K562 (cell line): ENCODE results near the gene VIPR2. TPM values are rescaled to one million over a fixed set of nuclear protein-coding genes. Genes with fewer than 3 reads are reported as not detected.

ENCODE experiments used
- ATAC-seq: fragments of 200-7000 bp; cut with Tn5 transposase; 3 replicates; pipeline ENCODE4 v1.9.1; 2020; ENCODE audit warnings: moderate library complexity
- BruUV-seq: library from RNA; stranded (reverse); fragments of 400-500 nt; replicated peaks from 2 replicates; lab custom pipeline; 2021; lab: Mats Ljungman, UMichigan
- CTCF ChIA-PET: fragments of 300-600 bp; formaldehyde crosslinking; extraction: SDS; loops from one replicate; lab custom pipeline; 2021; ENCODE audit warnings: low intra/inter-chr PET ratio; lab: Yijun Ruan, JAX
- POLR2A ChIA-PET: fragments of 300-600, 350-650 bp; sonication (Branson Sonifier 250); formaldehyde crosslinking; extraction: SDS; loops from one replicate; lab custom pipeline; 2021; ENCODE audit warnings: antibody characterized with exemption, inconsistent platforms; lab: Yijun Ruan, JAX
- DNase-seq, 4 experiments: peaks; one replicate each; pipeline versions ENCODE4 v3.0.0 to v3.0.0-alpha.2; 2011 to 2018; ENCODE audit warnings: low spot score in 3 of 4, mixed read lengths in 3 of 4; ENCODE audit errors: extremely low read depth in 1 of 4
- FAIRE-seq: peaks from 2 replicates; lab custom pipeline; 2011; peaks lifted over from hg19 to GRCh38; lab: Jason Lieb, UNC
- H2AFZ ChIP-seq: 2 replicates; pipeline ENCODE4 v1.6.0; 2011; ENCODE audit warnings: low read depth, low read length, control low read depth, inconsistent platforms
- H3K27ac ChIP-seq: fragments of 200-600 bp; 3 replicates; pipeline ENCODE4 v1.8.0; 2011; ENCODE audit warnings: low read depth, mild to moderate bottlenecking, control low read depth, inconsistent platforms, low read length, moderate library complexity, mixed read lengths; ENCODE audit errors: extremely low read depth
- H3K27me3 ChIP-seq, 2 experiments: fragments of 300-600 bp in 1 of 2; 2 replicates in 1 of 2; 3 replicates in 1 of 2; pipeline versions ENCODE4 v1.6.0 to v1.8.0; 2011; ENCODE audit warnings: inconsistent platforms in 2 of 2, low read length in 2 of 2, mild to moderate bottlenecking in 1 of 2, mixed read lengths in 1 of 2, moderate library complexity in 1 of 2; ENCODE audit not compliant: control insufficient read depth in 2 of 2, insufficient read depth in 2 of 2
- H3K36me3 ChIP-seq: fragments of 300-600 bp; 3 replicates; pipeline ENCODE4 v1.8.0; 2011; ENCODE audit warnings: mild to moderate bottlenecking, low read length, inconsistent platforms; ENCODE audit not compliant: control insufficient read depth, insufficient read depth
- H3K4me1 ChIP-seq, 2 experiments: fragments of 200-600 bp in 1 of 2; replicated peaks in 1 of 2; 2 replicates in 1 of 2; 3 replicates in 1 of 2; pipeline versions ENCODE4 v1.5.1 to v1.8.0; 2011; ENCODE audit warnings: inconsistent platforms in 2 of 2, low read length in 2 of 2, mild to moderate bottlenecking in 1 of 2, mixed read lengths in 1 of 2, moderate library complexity in 1 of 2; ENCODE audit not compliant: control insufficient read depth in 2 of 2, insufficient read depth in 2 of 2
- H3K4me2 ChIP-seq: 2 replicates; pipeline ENCODE4 v1.6.1; 2011; ENCODE audit warnings: low read length, control low read depth, inconsistent platforms, mixed read lengths; ENCODE audit not compliant: insufficient read depth
- H3K4me3 ChIP-seq: fragments of 200-600 bp; sonication (generic), shearing (Covaris generic); 2 replicates; pipeline ENCODE4 v1.5.1; 2016; ENCODE audit warnings: control low read depth, inconsistent platforms
- H3K79me2 ChIP-seq: fragments of 200-600 bp; 3 replicates; pipeline ENCODE4 v1.8.0; 2011; ENCODE audit warnings: low read length, inconsistent platforms; ENCODE audit not compliant: control insufficient read depth, insufficient read depth
- H3K9ac ChIP-seq, 2 experiments: 2 replicates each; pipeline versions ENCODE4 v1.6.0 to v1.6.1; 2011; ENCODE audit warnings: low read depth in 2 of 2, low read length in 2 of 2, control low read depth in 1 of 2, inconsistent platforms in 1 of 2, mild to moderate bottlenecking in 1 of 2, mixed read lengths in 1 of 2; ENCODE audit not compliant: insufficient read depth in 1 of 2
- H3K9me1 ChIP-seq: one replicate; pipeline ENCODE4 v1.6.0; 2011; ENCODE audit warnings: inconsistent platforms, mild to moderate bottlenecking, low read length, moderate library complexity; ENCODE audit not compliant: control insufficient read depth, insufficient read depth
- H3K9me3 ChIP-seq: replicated peaks from 2 replicates; pipeline ENCODE4 v1.5.1; 2011; ENCODE audit warnings: low read depth, low read length, inconsistent platforms; ENCODE audit not compliant: control insufficient read depth, insufficient read depth
- H4K20me1 ChIP-seq: replicated peaks from 2 replicates; pipeline ENCODE4 v1.6.1; 2011; ENCODE audit warnings: low read length, inconsistent platforms, mixed read lengths; ENCODE audit not compliant: control insufficient read depth, insufficient read depth
- C11orf30 ChIP-seq: fragments of 450-650 bp; IDR thresholded peaks from 2 replicates; pipeline ENCODE4 v1.6.1; 2016; ENCODE audit warnings: low read depth, mild to moderate bottlenecking
- MAFF ChIP-seq: IDR thresholded peaks from 2 replicates; pipeline ENCODE4 v1.6.1; 2012; ENCODE audit warnings: low read length, improper control_type of control experiment
- MAFG ChIP-seq: fragments of 450-650 bp; conservative IDR thresholded peaks from 2 replicates; pipeline ENCODE4 v1.6.1; 2016; ENCODE audit warnings: missing genetic modification characterization, missing compliant biosample characterization
- MAFK ChIP-seq: IDR thresholded peaks from 2 replicates; pipeline ENCODE4 v1.6.1; 2011; ENCODE audit warnings: low read length, improper control_type of control experiment
- PRDM10 ChIP-seq: fragments of 450-650 bp; IDR thresholded peaks from 2 replicates; pipeline ENCODE4 v1.6.1; 2018; ENCODE audit not compliant: partially characterized antibody
- RNF219 ChIP-seq: fragments of 250-450 bp; sonication (Bioruptor Pico); IDR thresholded peaks from 2 replicates; pipeline ENCODE4 v1.5.0; 2022; ENCODE audit warnings: mild to moderate bottlenecking
- ZNF316 ChIP-seq: fragments of 450-650 bp; IDR thresholded peaks from 2 replicates; pipeline ENCODE4 v1.6.1; 2016
- ZNF785 ChIP-seq: fragments of 250-450 bp; sonication (Bioruptor Pico); IDR thresholded peaks from 2 replicates; pipeline ENCODE4 v1.4.0; 2020; ENCODE audit warnings: mild to moderate bottlenecking
- WGBS: fragments of 100-300 bp; shearing (Covaris generic); methylation state at CpG from one replicate; pipeline ENCODE4 v1.1.6; 2016; ENCODE audit warnings: low coverage, mixed read lengths; ENCODE audit not compliant: insufficient coverage; ENCODE audit errors: missing lambda C conversion rate; 5-methylcytosine and 5-hydroxymethylcytosine counted together
- in situ Hi-C: fragments of 300-500 bp; cut with MboI; formaldehyde crosslinking; loops from 4 replicates; pipeline ENCODE4 v1.15.0; 2018; ENCODE audit warnings: inconsistent platforms, mixed read lengths
- intact Hi-C: fragments of 100-400 bp; cut with micrococcal nuclease; formaldehyde crosslinking; loops from 2 replicates; pipeline ENCODE4 v1.14.2; 2022
- polyA plus RNA-seq, 8 experiments: library from polyadenylated mRNA; depleted of rRNA in 4 of 8; stranded (reverse) in 5 of 8; unstranded in 3 of 8; fragments of >200 nt; fragmentation: Nextera tagmentation in 2 of 8; fragmentation: Illumina TruSeq in 1 of 8; extraction: Ambion mirVana in 2 of 8; extraction: Trizol in 1 of 8; gene quantifications; 2 replicates each; pipeline versions ENCODE4 v1.2.1 to v1.2.3, GENCODE V29; 2011 to 2014; ENCODE audit warnings: inconsistent platforms in 1 of 8, missing spikeins in 1 of 8
- total RNA-seq, 7 experiments: library from RNA; depleted of rRNA in 6 of 7; stranded (reverse); fragments of >200 nt in 6 of 7; fragmentation: Illumina TruSeq in 2 of 7; extraction: Trizol in 2 of 7; gene quantifications; 2 replicates each; pipeline versions ENCODE4 v1.2.1 to v1.2.3, GENCODE V29; 2011 to 2021; ENCODE audit warnings: low replicate concordance in 1 of 7

VIPR2 gene
- total and polyA plus RNA-seq, 9 of the 15 experiments (the other 6 are each of a cell fraction or from before 2014, with no cell fraction given): 0.04 TPM; not detected in 8

GRCh38 chr7:159067576-159068487, 76.8 kb downstream of the VIPR2 start:
- DNase-seq: no peak
- Histone ChIP-seq H3K27me3 (peaks cover 73 to 82% of the 10 kb centered on the region in 2 experiments), H3K36me3 (no peaks in the 10 kb centered on the region), H3K27ac (no peak overlapping the region), H3K4me2 (no peak overlapping the region), H3K4me3 (no peak overlapping the region), H4K20me1 (0 out of 2 replicates have a peak, but pooled peaks cover 2% of the 10 kb centered on the region), H3K9ac (peak overlapping the region in 1 of 2 experiments; percentile 32; a peak in 1 of 4 replicates), H3K9me1 (no peaks in the 10 kb centered on the region), H3K4me1 (peaks cover 0 to 10% of the 10 kb centered on the region in 2 experiments; a peak in 1 of 5 replicates)
- intact Hi-C loops (no loop called here), in situ Hi-C loops (no loop called here)
- FAIRE-seq: no peak
- ATAC-seq: no peak
- WGBS: 3% methylated on average over 13 of the region's 13 CpGs
- BruUV-seq: no TSS peak
- ChIA-PET CTCF (no interaction called here), POLR2A (interaction anchor here (1.2 to 1.4 kb wide), 3 partner anchors 8 to 37 kb away, joined by 4 to 10 read pairs (median 8); no protein-coding TSS in a partner anchor)
- TF ChIP-seq MAFK: peak; percentile 71
- peak; percentile 86 for TF ChIP-seq ZNF316
- peak; percentile 76 for TF ChIP-seq MAFG (tag)
- no peak for TF ChIP-seq RNF219 (CRISPR knock-in tag)
- peak; percentile 78; the same call in 1 of the 2 replicates for TF ChIP-seq C11orf30
- peak; percentile 80 for TF ChIP-seq MAFF
- no peak for TF ChIP-seq PRDM10
- no peak for TF ChIP-seq ZNF785 (CRISPR knock-in tag)
- TF ChIP-seq, all 486 proteins: peak for 5
- Histone ChIP-seq H3K9me3 (no peaks in the 10 kb centered on the region), H2AFZ (0 out of 2 replicates have a peak overlapping the region, but pooled peaks have one; percentile 27), H3K79me2 (no peaks in the 10 kb centered on the region)
